Sigmoid colon (tissue), 7 donors: ENCODE data around the gene CA11. TPM values are rescaled to one million over a fixed set of nuclear protein-coding genes. Genes with fewer than 3 reads are reported as not detected.

Experiments
- DNase-seq: peaks from one replicate; pipeline ENCODE4 v3.0.0-alpha.2; 2019
- H3K27ac ChIP-seq, 4 donors: fragments of 200-600 bp; sonication (generic); one replicate each; pipeline ENCODE4 v1.5.1; 2016 to 2019; ENCODE audit warnings: mild to moderate bottlenecking in 1 of 4
- H3K27me3 ChIP-seq, 3 donors: fragments of 200-600 bp; sonication (generic); one replicate each; pipeline ENCODE4 v1.5.1; 2019; ENCODE audit warnings: mild to moderate bottlenecking in 1 of 3
- H3K36me3 ChIP-seq, 4 donors: fragments of 200-600 bp; sonication (generic); one replicate each; pipeline ENCODE4 v1.5.1; 2016 to 2019
- H3K4me1 ChIP-seq, 4 donors: fragments of 200-600 bp; sonication (generic); one replicate each; pipeline ENCODE4 v1.5.1; 2017 to 2019
- H3K4me3 ChIP-seq, 4 donors: fragments of 200-600 bp; sonication (generic); one replicate each; pipeline ENCODE4 v1.5.1; 2017 to 2019; ENCODE audit warnings: mild to moderate bottlenecking in 2 of 4, moderate library complexity in 1 of 4
- H3K9me3 ChIP-seq, 4 donors: fragments of 200-600 bp in 3 of 4; sonication (generic) in 3 of 4; one replicate each; pipeline versions ENCODE4 v1.5.1 to v1.6.1; 2013 to 2019
- EP300 ChIP-seq, 4 donors: sonication (generic); formaldehyde crosslinking; IDR thresholded peaks; one replicate each; pipeline ENCODE4 v1.6.1; 2017; ENCODE audit warnings: antibody characterized with exemption in 4 of 4
- POLR2A ChIP-seq, 2 donors: fragments of 450-650 bp; IDR thresholded peaks; one replicate each; pipeline ENCODE4 v1.6.1; 2016; ENCODE audit warnings: antibody characterized with exemption in 2 of 2, mild to moderate bottlenecking in 2 of 2, moderate library complexity in 2 of 2
- POLR2AphosphoS5 ChIP-seq, 4 donors: sonication (generic); formaldehyde crosslinking; IDR thresholded peaks; one replicate each; pipeline ENCODE4 v1.6.1; 2017; ENCODE audit warnings: antibody characterized with exemption in 4 of 4
- WGBS, 2 donors: extraction: QIAGEN DNeasy Blood & Tissue Kit; methylation state at CpG; one replicate each; pipeline ENCODE4 v1.1.7; 2013; 5-methylcytosine and 5-hydroxymethylcytosine counted together
- intact Hi-C: fragments of 100-400 bp; cut with DNase I; formaldehyde crosslinking; loops from one replicate; pipeline ENCODE4 v1.15.1; 2023
- polyA plus RNA-seq, 3 donors: library from polyadenylated mRNA; stranded (reverse); fragments of 200-250 nt; gene quantifications; one replicate each; pipeline ENCODE4 v1.2.3, GENCODE V29; 2013
- total RNA-seq, 4 donors: library from RNA; depleted of rRNA; stranded (reverse); fragments of >200 nt; gene quantifications; one replicate each; pipeline ENCODE4 v1.1.0, GENCODE V29; 2016
- TF ChIP-seq, protein P1 (sequence below), 4 experiments: fragments of 450-650 bp in 3 of 4; fragments of 200-600 bp in 1 of 4; IDR thresholded peaks; one replicate each; pipeline ENCODE4 v1.5.1; 2016 to 2019; ENCODE audit warnings: antibody characterized with exemption in 4 of 4, mild to moderate bottlenecking in 3 of 4, moderate library complexity in 2 of 4
- donor health status: healthy with polysubstance abuse.
- donor health status: Bipolar disorder and iron deficiency.
- donor health status: healthy.

CA11 gene
- total and polyA plus RNA-seq, 7 donors, result 2.1 to 29.6 (median 13.2) TPM

GRCh38 chr19:48618278-48618915 lies 27.6 kb downstream of the CA11 start:
- H3K36me3 ChIP-seq, result peaks cover 10 to 32% (median 25%) of the 10 kb centered on the region in 4 donors
- TF ChIP-seq EP300 (IDR thresholded peaks at IDR 0.05) (no peak), POLR2AphosphoS5 (IDR thresholded peaks at IDR 0.05) (no peak), POLR2A (IDR thresholded peaks at IDR 0.05) (no peak)
- TF ChIP-seq, protein P1, sequence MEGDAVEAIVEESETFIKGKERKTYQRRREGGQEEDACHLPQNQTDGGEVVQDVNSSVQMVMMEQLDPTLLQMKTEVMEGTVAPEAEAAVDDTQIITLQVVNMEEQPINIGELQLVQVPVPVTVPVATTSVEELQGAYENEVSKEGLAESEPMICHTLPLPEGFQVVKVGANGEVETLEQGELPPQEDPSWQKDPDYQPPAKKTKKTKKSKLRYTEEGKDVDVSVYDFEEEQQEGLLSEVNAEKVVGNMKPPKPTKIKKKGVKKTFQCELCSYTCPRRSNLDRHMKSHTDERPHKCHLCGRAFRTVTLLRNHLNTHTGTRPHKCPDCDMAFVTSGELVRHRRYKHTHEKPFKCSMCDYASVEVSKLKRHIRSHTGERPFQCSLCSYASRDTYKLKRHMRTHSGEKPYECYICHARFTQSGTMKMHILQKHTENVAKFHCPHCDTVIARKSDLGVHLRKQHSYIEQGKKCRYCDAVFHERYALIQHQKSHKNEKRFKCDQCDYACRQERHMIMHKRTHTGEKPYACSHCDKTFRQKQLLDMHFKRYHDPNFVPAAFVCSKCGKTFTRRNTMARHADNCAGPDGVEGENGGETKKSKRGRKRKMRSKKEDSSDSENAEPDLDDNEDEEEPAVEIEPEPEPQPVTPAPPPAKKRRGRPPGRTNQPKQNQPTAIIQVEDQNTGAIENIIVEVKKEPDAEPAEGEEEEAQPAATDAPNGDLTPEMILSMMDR (IDR thresholded peaks at IDR 0.05), result no peak
- peak overlapping the region; percentile 56 to 73 (median 64) for H3K4me3 ChIP-seq
- H3K9me3 ChIP-seq, result no peaks in the 10 kb centered on the region
- no peaks in the 10 kb centered on the region for H3K27me3 ChIP-seq
- no peak for DNase-seq
- 1% methylated on average over 18 of the region's 18 CpGs for WGBS, 2 donors
- intact Hi-C loops, result loop anchor here (1.0 kb wide), 1 partner anchor 29 kb away; no protein-coding TSS in a partner anchor
- H3K4me1 ChIP-seq, result peaks cover 0 to 56% (median 40%) of the 10 kb centered on the region in 4 donors
- peak overlapping the region; percentile 91 to 95 (median 94) for H3K27ac ChIP-seq

DNA sequence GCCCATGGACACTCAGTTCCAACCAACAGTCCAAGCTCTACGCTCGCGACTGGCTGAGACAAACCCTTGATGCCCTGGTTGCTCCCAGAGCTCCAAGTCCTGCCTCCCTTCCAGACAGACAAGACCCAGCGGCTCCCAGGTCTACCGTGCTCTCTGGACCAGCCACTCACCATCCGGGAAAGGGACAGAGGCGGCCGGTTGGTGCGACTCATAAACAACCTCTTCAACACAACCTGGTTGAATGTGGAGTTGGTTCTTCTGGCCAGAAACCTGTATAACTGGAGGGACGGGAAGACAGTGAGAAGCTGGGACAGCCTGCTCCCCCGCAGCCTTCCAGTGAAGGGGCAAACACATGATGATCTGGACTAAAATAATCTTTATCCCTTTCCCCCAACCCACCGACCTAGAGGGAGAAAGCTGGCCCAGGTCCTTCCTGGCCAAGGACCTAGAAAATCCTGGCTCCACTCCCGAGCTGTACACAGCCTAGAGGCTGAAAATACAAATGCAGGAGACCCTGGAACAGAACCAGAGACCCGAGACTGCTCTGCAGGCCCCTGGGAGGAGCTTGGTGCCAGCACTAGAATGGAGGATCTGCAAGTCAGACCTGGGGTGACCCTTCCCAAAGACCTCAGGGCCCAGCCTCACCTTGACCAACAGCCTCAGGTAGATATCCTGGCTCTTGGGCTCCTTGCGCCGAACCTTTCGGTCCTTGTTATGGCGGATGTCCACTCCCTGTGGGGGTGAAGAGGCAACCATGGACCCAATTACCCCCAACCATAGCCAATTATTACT lies 28.6 kb downstream of the CA11 start:
- peaks cover 10 to 32% (median 25%) of the 10 kb centered on the region in 4 donors for H3K36me3 ChIP-seq
- intact Hi-C loops, result no loop called here
- peak overlapping the region in 3 of 4 donors; percentile 56 to 73 (median 70) for H3K4me3 ChIP-seq
- H3K27ac ChIP-seq, result peak overlapping the region in 3 of 4 donors; percentile 91 to 95 (median 94)
- WGBS, 2 donors, result 25 to 60% methylated on average over 18 of the region's 18 CpGs
- no peaks in the 10 kb centered on the region for H3K27me3 ChIP-seq
- no peaks in the 10 kb centered on the region for H3K9me3 ChIP-seq
- DNase-seq, result no peak
- peaks cover 0 to 47% (median 32%) of the 10 kb centered on the region in 4 donors for H3K4me1 ChIP-seq
- TF ChIP-seq POLR2AphosphoS5 (IDR thresholded peaks at IDR 0.05), result no peak
- TF ChIP-seq EP300 (IDR thresholded peaks at IDR 0.05), result no peak
- TF ChIP-seq POLR2A (IDR thresholded peaks at IDR 0.05), result no peak

DNA sequence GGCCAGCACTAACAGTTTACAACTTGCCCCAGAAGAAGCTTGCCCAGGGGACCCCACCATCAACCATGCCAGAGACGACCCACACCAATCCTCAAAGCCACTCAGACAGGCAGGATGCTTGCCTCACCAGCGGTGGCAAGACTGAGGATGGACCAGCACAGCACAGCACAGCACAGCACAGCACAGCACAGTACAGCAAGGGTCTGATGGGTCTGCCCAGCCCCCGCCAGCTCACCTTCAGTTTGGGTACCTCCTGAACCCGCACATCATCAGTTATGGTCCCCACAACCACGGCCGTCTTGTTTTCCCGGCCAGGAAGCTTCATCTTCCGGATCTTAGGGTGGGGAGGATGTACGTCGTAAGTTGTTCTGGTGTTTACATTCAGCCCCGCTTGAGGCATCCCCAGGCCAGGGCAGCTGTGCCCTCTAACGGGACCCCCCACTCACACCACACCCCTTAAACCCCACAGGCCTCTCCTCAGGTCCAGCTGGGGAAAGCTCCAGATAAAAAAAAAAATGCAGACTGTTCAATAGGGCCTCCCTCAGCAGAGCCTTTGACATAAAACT lies 29.4 kb downstream of the CA11 start:
- intact Hi-C loops, result no loop called here
- no peaks in the 10 kb centered on the region for H3K9me3 ChIP-seq
- H3K27me3 ChIP-seq, result no peaks in the 10 kb centered on the region
- DNase-seq, result no peak
- no peak overlapping the region for H3K4me3 ChIP-seq
- peak overlapping the region in 2 of 4 donors; percentile 94 to 95 for H3K27ac ChIP-seq
- WGBS, 2 donors, result 31 to 59% methylated on average over 12 of the region's 12 CpGs
- peaks cover 0 to 44% (median 30%) of the 10 kb centered on the region in 4 donors for H3K4me1 ChIP-seq
- TF ChIP-seq POLR2AphosphoS5 (IDR thresholded peaks at IDR 0.05), result no peak
- no peak for TF ChIP-seq EP300 (IDR thresholded peaks at IDR 0.05)
- TF ChIP-seq, protein P1 (IDR thresholded peaks at IDR 0.05), result no peak
- no peak for TF ChIP-seq POLR2A (IDR thresholded peaks at IDR 0.05)
- peaks cover 10 to 32% (median 25%) of the 10 kb centered on the region in 4 donors for H3K36me3 ChIP-seq

GRCh38 chr19:48616041-48616436 lies 29.9 kb downstream of the CA11 start:
- no peak for TF ChIP-seq POLR2A (IDR thresholded peaks at IDR 0.05)
- TF ChIP-seq POLR2AphosphoS5 (IDR thresholded peaks at IDR 0.05), result no peak
- no peak for TF ChIP-seq EP300 (IDR thresholded peaks at IDR 0.05)
- TF ChIP-seq, protein P1 (IDR thresholded peaks at IDR 0.05), result no peak
- 54 to 84% methylated on average over 16 of the region's 16 CpGs for WGBS, 2 donors
- Histone ChIP-seq H3K27me3 (no peaks in the 10 kb centered on the region), H3K4me1 (peaks cover 0 to 44% (median 30%) of the 10 kb centered on the region in 4 donors), H3K36me3 (peaks cover 10 to 32% (median 25%) of the 10 kb centered on the region in 4 donors), H3K4me3 (no peak overlapping the region), H3K27ac (peak overlapping the region in 1 of 4 donors; percentile 6), H3K9me3 (no peaks in the 10 kb centered on the region)
- DNase-seq, result no peak
- intact Hi-C loops, result no loop called here
